Activated CD8-positive, alpha-beta memory T cell treated with anti-CD3 and anti-CD28 coated beads, Interleukin-2, amount 50 U/mL, for 1 hour (primary cell): ENCODE results near the gene TRIM40.
"Not testable (repeated sequence)": the region's sequence is repeated elsewhere in the genome, so short reads cannot be mapped to it uniquely, and the experiment has no call there.

Experiments used
- DNase-seq: peaks from one replicate; pipeline ENCODE4 v3.0.0-alpha.2; 2020; ENCODE audit errors: extremely low read depth

Gene TRIM40

GRCh38 chr6:30113841-30114240, 22.1 kb upstream of the TRIM40 start:
- DNase-seq: no peak

- DNase-seq: no peak
These were observed 19.2 kb upstream of the TRIM40 start for GRCh38 chr6:30116724-30117123.

- DNase-seq: not testable (repeated sequence)
These were observed 17.2 kb upstream of the TRIM40 start for GRCh38 chr6:30118691-30119090.

DNA sequence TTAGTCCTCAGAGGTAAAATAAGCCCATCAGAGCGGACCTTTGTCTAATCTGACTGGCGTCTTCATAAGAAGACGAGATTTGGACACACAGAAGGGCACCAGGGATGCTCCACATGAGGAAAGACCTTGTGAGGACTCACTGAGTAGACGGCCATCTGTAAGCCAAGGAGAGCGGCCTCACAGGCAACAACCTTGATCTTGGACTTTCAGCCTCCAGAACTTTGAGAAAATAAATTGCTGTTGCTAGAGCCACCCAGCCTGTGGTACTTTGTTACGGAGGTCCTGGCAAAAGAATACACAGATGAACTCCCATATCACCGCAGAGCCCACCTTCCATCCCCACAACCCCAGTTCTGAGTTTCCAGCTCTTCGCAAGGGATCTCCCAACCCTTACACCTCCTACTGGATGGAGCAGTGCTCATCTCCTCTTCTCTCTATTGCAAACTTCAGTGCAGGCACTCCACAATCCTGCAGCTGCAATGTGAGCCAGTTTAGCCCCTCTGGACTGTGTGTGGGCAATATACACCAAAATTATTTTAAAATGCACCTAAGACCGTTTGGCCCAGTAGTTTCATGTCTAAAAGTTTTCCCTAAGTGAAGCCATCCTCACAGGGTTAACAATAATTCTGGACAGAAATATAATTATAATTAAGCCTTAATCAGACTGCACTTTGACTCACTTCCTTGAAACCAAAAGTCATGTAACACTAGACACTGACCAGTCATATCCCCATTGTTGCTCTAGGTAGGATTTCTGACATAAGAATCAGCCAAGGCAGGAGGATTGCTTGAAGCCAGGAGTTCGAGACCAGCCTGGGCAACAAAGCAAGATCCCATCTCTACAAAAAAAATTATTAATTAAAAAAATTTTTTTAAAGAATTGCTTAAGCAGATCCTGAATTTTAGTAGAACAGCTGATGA, 14.2 kb upstream of the TRIM40 start:
- no peak for DNase-seq

DNA sequence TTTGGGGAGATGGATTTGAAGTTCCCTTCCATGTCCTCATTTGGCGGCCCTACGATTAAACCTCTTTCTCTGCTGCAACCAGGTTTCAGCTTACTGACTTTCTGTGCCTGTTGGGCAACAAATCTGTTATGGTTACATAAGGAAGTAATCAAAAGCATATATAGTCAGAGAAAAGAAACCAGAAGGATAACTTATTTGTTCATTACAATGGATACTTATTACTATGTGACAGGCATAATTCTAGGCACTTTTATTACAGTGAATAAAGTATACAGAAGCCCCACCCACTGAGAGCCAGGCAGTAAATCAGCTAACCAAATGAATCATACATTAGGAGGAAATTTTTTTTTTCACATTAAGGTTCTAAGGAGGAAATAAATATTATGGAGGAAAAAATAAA, 13.4 kb upstream of the TRIM40 start:
- DNase-seq: no peak

GRCh38 chr6:30127238-30128093, 8.5 kb upstream of the TRIM40 start:
- no peak for DNase-seq

DNA sequence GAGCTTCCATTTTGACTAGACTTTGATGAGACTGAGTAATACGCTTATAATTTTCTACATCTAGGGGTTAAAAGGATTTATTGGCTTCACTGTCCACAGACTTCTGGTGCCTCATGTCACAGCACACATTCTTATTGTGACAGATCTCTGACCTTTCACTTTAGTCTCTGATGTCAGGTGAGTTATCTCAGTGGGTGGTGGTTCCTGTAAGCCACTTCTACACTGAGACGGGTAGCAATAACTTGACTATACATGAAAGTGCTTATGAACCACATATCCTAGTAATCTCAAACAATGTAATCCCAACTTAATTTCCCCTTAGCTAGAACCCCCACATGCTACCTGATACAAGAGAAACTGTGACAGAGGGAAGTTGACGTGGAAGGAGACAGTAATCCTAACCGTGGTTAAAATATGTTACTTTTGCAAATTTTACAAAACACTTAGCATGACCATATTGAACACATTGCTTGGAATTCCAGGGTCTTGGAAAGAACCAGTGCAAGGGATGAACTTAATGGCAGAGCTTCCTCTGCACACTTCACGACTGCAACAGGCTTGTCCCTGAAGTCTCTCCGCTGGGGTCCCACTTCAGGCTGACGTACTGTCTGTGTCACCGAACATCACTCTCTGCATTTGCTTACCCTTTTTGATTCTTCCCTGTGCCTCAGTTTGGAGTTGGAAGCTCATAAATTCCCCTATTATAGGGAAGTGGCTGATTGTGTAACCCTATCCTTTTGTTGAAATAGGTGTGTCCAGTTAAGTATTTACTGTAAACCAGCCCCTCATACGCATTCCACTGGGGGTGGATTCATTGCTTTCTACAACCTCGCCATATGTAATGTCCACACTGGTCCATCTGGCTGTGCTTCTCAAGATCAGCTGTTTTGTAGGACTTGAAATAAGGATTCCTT, 6.4 kb upstream of the TRIM40 start:
- no peak for DNase-seq

DNA sequence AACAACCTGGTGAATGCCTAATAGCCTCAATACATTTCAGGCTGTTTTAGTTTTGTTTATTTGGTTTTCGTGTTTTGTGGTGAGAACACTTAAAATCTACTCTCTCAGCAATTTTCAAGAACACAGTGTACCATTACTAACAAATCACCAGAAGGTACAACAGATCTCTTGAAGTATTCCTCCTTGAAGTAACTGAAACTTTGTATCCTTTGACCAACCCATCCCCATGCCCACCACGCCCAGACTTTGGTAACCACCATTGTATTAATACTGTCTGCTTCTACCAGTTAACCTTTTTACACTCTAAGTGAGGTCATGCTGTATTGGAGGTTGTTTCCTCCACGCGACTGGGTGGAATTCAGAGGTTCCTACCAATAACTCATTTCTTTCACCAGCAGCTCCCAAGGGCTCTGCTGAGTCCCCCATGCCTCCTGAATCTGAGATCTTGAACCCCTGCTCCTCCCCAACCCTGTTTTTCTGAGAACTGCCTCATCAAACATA, 5.7 kb upstream of the TRIM40 start:
- no peak for DNase-seq

DNA sequence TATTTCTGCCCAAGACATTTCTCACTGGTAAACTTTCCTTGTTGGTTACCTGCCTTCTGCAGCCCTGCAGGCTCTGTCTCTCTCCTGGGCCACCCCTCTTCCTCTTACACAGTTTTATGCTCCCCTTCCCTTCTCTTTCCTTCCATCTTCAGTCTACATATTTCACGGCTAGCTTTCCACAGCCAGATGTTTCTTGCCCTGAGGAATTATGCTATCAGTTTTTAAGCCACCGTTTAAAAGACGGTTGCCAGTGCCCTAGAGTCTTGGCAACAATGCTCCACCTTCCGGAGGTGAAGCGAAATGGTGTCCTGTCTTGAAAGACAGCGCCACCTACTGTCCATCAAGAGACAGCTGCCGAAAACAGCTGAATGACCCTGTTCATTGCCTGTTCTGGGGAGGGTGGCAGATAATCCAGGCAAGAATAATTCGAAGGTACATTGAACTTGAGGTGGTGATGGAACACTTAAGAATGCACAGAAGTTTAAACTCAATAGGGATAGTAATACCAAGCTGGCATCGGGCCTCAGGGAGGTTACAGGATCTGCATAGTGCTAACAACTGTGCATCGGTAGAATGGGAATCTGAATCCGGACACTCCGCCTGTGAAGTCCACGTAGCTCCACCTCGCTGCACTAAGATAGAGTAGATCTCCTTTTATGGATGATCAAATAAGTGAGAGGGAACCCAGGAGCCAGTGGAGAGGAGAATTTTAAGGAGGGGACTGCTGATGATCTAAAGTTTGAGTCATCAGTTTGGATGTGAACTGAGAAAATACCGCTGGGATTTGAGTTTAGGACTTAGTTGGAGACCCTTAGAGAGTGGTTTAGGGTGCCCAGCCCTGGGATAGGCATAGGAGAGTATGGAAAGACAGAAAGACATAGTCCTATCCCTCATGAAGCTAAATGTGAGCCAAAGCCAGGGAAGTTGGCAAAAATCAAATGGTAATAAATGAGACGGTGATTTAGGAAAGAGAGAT, 4.8 kb upstream of the TRIM40 start:
- peak; percentile 44 for DNase-seq

DNA sequence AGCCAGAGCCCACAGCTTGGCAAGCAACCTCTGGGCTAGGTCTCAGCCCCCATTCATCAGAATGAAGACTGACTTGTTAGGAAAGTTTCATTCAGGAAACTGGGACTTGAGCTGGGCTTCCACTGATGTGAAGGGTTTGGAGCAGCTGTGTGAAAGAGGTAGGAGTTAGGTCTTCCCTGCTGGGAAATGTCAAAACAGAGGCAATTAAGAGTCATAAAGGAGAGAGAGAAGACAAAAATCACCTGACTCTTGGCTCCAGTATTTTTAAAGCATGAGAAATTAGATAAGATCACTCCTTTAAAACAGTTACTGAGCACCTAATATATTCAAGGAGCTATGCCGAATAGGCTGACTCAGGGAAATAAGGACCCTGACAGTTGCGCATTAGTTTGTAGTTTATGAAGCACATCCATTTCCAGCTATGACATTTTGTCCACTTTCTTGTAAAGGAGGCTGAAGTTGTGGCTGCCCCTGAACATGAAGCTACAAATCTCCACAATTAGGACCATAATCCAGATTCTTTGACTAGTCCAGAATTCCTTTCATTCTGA, 3.9 kb upstream of the TRIM40 start:
- no peak for DNase-seq

GRCh38 chr6:30135147-30135546, 793 bp upstream of the TRIM40 start:
- no peak for DNase-seq

DNA sequence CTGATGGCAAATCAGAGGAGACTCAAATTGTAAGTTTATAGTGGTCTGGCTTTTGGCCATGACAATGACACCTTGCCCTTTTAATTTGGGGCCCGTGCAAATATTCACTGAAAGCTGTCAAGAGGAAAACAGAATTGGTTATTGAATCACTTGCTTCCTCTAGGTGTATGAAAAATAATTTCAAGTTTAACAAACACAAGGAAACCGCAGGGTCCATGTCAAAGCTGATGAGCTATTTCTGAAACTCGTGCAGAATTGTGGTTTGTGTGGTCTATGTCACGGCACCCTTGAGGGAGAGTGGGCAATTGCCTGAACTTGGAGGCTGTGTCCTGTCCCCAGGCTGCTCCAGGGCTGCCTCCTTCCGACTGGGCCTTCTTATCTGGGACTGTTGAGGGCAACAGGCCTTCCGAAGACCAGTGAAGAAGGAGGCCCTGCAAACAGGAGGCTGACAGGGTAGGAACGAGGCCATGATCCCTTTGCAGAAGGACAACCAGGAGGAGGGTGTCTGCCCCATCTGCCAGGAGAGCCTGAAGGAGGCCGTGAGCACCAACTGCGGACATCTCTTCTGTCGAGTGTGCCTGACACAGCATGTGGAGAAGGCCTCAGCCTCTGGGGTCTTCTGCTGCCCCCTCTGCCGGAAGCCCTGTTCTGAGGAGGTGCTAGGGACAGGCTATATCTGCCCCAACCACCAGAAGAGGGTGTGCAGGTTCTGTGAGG, 788 bp downstream of the TRIM40 start:
- DNase-seq: no peak

- DNase-seq: not testable (repeated sequence)
These were observed 4.3 kb downstream of the TRIM40 start for GRCh38 chr6:30140240-30140639.

- no peak for DNase-seq
These were observed 6.7 kb downstream of the TRIM40 start for GRCh38 chr6:30142665-30143064.

GRCh38 chr6:30143780-30144179, 7.8 kb downstream of the TRIM40 start:
- DNase-seq: no peak

DNA sequence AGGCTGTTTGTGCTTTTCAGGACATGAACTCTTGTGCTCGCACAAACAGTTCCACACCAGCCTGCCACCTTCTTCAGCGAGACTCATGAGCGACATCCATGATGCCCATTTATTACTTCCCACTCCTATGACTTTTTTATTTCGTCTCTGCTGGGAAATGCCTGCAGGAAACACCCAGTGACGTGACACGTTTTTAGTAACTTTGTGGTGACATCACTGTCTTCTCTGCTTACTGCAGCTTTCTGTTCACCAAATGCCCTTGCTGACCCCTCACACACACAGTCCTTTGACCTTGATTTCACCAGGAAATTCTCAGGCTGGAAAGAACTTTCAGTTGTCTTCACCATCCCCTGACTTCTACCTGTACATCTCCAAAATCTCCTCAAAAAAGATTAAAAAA, 8.9 kb downstream of the TRIM40 start:
- DNase-seq: no peak

- no peak for DNase-seq
These were observed 9.9 kb downstream of the TRIM40 start for GRCh38 chr6:30145818-30146217.

GRCh38 chr6:30147096-30147495, 11.2 kb downstream of the TRIM40 start:
- no peak for DNase-seq

DNA sequence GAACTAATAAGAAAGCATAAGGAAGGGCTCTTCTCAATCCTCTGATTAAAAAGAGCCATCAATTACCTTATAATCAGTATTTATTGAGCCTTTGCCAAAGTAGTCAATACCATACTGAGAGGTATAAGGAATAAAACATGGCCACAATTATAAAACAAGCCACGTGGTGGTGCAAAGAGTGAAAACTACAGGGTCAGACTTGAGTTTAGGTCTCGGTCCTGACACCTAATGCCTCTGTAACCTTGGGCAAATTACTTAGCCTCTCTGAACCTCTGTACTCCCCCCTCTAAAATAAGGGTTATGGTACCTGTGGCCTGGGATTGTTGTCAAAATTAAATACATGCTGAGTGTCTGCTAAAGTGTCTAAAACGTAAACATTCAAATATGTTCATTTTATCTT, 13.3 kb downstream of the TRIM40 start:
- DNase-seq: no peak
